Erythroblast (primary cell): ENCODE results near the gene LRP1.
A peak's percentile ranks its signal among the peaks of the same experiment; 100 is the strongest.

Source experiments
- DNase-seq, 2 experiments: peaks; one replicate each; lab custom pipeline; 2025; lab: John Stamatoyannopoulos, UW
- GATA1 ChIP-seq: IDR thresholded peaks from 2 replicates; pipeline ENCODE4 v1.6.1; 2011; ENCODE audit warnings: low read depth, mild to moderate bottlenecking, control low read depth, low read length, moderate library complexity
- POLR2A ChIP-seq: IDR thresholded peaks from 2 replicates; pipeline ENCODE4 v1.6.1; 2011; ENCODE audit warnings: mild to moderate bottlenecking, low read length

LRP1 gene

GRCh38 chr12:57214398-57214781 lies 86.1 kb downstream of the LRP1 start:
- TF ChIP-seq POLR2A (no peak), GATA1 (no peak)
- peak; percentile 56 to 75 for DNase-seq

- TF ChIP-seq GATA1 (no peak), POLR2A (no peak)
- DNase-seq, result no peak
Observed at GRCh38 chr12:57215065-57215464, 86.8 kb downstream of the LRP1 start.

GRCh38 chr12:57215668-57216013 lies 87.4 kb downstream of the LRP1 start:
- TF ChIP-seq GATA1 (no peak), POLR2A (no peak)
- peak in 1 of 2 experiments; percentile 29 for DNase-seq

- no peak for TF ChIP-seq POLR2A
- no peak for TF ChIP-seq GATA1
- DNase-seq, result peak in 1 of 2 experiments; percentile 32
Observed at GRCh38 chr12:57216014-57216911, 88.0 kb downstream of the LRP1 start, which contains the start of gene NXPH4. NXPH4 (plus strand) TSS chr12:57216794; CDS start chr12:57216970, 176 bp downstream.

DNA sequence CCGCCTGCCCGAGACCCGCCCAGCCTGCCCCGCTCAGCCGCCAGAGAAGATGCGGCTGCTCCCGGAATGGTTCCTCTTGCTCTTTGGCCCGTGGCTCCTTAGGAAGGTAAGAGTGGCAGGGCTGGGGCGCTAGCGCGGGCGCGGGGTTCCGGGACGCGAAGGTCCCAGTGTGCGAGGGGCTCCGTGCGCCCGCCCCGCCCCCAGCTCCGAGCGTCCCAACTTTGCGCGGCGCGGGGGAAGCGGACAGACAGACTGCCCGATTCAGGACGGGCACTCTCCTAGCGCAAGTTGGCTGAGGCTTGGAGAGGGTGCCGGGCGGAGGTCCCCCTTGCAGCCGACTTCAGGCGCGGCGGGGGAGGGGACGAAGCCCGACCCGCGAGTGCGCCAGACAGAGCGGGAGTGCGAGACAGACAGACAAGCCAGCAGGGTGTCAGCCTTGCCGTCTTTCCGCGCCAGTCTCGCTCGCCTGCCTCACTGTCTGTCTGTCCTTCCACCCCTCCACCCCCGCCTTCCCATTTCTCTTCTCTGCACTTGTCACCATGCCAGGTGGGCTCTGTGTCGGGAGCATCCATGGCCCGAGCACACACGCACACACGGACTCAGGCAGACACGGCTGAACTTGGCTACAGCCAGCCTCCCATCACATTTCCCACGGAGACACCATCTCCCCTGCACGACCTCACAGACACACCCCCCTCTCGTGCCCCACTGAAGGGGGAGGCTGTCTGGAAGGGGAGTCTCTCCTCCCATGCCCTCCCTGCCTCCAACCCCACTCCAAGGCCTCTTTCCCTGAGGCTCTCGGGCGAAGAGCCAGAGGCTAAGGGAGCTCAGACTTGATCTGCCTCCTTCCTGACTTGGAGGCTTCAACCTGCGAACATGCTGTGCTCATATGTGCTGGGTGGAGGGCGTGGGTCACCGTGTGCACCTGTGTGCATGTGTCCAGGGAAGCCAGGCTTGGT lies 88.9 kb downstream of the LRP1 start:
- no peak for TF ChIP-seq GATA1
- TF ChIP-seq POLR2A, result no peak
- DNase-seq, result peak in 1 of 2 experiments; percentile 16

DNA sequence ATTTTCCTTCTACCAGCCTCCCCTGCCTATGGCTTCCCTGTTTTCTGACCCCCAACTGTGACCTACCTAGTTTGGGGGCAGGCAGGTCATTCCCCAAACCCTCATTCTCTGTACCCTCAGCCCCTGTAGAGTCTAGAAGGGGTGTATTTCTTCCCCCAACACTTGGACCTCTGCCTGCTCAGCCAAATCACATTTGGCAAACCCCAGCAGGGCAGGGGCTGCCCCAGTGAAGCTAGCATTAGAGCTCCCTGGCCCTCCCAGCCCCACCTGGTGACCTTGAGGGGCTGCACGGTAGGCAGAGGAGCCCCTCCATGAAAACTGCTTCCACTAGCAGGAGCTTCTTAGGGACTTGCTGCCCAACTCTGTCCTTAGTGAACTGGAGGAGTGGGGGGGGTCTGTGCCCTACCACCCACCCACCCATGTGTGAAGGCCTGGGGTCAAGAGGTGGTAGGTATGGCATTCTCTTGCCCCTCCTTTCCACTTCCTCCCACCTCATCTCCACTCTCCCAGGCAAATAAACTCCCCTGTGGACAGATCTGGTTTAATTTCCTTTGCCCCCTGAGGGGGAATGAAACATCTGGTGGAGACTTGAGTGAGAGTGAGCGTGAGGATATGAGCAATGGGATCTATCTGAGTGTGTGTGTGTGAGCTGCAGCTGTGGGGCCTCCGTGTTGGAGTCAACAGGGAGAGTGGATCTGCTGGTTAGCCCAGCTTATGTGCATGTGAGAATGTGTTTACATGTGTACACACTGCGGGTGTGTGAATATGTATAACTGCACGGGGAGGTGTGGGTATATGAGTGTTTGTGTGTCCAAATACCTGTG lies 90.0 kb downstream of the LRP1 start:
- peak in 1 of 2 experiments; percentile 21 for DNase-seq

DNA sequence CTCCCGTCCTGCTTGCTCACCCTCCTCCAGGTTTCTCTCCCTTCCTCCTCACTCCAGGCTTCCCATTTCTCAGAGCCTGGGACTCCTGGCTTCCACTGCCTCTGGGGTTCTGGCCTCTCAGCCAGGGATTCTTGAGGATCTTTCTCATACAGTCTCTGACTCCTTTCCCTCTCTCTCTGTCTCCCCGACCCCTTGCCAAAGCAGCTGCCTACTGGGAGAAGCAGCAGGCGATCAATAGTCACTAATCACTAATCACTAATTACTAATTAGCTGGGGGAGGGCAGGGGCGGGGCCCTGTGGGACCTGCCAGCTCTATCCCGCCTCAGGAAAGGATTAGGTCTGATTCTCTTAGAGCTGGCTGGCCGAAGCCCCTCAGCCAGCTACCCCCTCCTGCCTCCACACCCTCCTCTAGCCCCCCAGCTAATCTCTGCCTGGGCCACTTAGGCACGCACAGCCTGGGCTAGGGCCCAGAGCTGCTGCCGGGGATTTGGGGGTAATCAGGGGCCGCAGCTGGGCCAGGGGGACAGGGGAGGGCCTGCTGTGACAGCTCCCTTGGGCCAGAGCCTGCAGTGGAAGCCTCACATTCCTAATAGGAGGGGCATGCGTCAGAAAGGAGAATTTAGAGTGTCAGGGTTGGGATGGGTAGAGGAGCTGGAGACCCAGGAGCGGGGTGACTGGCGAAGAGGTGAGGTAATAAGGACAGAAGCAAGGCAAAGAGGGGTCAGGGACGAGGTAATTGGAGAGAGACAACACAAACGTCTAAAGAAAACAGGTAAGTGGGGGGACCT lies 91.1 kb downstream of the LRP1 start:
- DNase-seq, result no peak
- no peak for TF ChIP-seq POLR2A
- TF ChIP-seq GATA1, result no peak

More for the DNA sequence above, 90.0 kb downstream of the LRP1 start:
- TF ChIP-seq POLR2A (no peak), GATA1 (no peak)

- no peak for DNase-seq
Observed at GRCh38 chr12:57219993-57220754, 91.9 kb downstream of the LRP1 start.

GRCh38 chr12:57220770-57221168 lies 92.5 kb downstream of the LRP1 start:
- TF ChIP-seq GATA1, result no peak
- no peak for DNase-seq

More at GRCh38 chr12:57219993-57220754, 91.9 kb downstream of the LRP1 start:
- TF ChIP-seq GATA1 (no peak), POLR2A (no peak)

DNA sequence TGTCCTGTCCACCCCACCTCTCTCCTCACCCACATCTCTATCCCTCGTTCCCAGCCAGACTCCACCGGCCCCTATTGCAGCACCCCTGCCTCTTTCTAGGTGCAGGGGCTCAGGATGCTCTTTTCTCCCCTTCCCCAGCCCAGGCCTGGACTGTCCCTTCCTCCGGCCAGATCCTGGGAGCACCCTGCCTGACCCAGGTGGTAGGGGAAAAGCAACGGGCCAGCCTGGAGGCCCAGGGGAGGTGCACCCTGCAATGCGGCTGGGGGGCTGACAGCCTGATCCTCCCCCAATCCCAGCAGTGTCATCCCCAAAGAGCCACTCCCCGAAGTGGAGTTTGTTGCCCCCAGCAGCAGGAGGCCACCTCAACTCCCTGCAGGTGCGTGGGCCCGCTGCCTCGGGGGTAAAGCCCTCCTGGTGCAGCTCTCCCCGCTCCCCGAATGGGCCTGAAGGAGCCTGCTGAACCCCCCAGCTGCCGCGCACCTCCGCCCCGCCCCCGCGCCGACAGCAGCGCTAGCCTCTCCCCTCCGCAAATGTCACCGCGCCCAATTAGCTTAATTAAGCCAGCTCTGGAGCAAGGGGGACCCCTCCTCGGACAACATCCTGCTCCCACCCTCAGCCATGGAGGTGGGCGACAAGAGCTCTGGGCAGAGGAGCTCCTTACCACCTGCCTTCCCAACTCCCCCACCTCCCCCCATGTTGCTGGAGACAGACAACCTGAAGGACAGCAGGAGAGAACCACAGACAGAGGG lies 93.1 kb downstream of the LRP1 start:
- TF ChIP-seq POLR2A (no peak), GATA1 (no peak)

More for the DNA sequence above, 93.1 kb downstream of the LRP1 start:
- no peak for DNase-seq
